ENCODE measurements around the gene GUCY2F.

GUCY2F gene

GRCh38 chrX:109392895-109393294 is 89.0 kb downstream of the GUCY2F start:
- FAIRE-seq: no peak

GRCh38 chrX:109390556-109390955 is 91.3 kb downstream of the GUCY2F start:
- no peak for FAIRE-seq

- FAIRE-seq: no peak
Measured at GRCh38 chrX:109389917-109390316, 92.0 kb downstream of the GUCY2F start.

DNA sequence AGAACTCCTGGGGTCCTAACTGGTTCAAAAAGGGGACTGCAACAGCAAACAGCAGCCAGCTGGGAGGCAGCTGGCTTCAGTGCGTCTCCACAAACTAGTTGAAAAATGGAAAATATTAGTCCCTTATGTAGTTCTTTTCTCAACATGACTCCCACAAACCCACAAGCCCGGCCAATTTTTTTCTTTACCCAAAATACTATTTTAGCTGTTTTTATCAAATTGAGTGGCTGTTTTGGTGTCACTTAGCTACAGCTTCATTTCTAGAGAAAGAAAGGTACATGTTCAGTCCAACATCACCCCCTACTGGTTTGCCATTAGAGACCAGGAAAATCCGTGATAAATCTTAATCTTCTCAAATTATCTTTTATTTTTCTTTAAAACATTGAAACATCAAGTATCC is 97.2 kb downstream of the GUCY2F start:
- FAIRE-seq: no peak

- no peak for FAIRE-seq
Measured at GRCh38 chrX:109382332-109382731, 99.6 kb downstream of the GUCY2F start.

- no peak for FAIRE-seq
Measured at GRCh38 chrX:109378281-109378680, 103.6 kb downstream of the GUCY2F start.

DNA sequence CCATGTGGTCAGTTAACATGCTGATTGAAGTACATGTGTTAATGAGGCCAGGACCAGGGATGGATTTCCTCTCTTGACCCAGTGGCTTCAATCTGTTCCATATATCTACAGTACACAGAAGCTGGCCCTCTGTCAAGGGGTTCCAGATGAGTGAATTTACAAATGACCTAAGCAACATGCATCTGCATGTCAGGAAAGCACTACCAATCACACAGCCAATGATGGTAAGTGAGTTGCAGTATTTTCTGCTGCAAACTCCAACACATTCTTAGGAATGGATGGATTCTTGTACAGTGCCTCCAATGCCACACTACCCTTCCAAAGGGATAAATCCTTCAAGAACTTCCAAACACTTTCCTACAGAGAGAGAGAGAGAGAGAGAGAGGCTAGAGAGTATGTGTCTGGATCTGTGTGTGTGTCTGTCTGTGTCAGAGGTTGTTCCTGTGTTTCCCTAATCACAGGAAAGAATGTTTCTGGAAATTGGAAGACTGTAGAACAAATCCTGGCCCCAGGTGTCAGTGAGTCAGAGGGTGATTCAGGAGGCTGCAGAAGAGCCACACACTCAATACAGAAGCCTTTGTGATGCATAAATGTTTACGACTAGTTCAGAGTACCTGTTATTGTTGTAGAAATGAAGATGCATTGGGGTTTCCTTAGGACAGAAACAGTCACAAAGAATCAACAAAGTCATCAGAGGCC is 107.5 kb downstream of the GUCY2F start:
- FAIRE-seq: no peak

GRCh38 chrX:109373468-109373867 is 108.4 kb downstream of the GUCY2F start:
- no peak for FAIRE-seq

GRCh38 chrX:109372716-109373115 is 109.2 kb downstream of the GUCY2F start:
- no peak for FAIRE-seq

DNA sequence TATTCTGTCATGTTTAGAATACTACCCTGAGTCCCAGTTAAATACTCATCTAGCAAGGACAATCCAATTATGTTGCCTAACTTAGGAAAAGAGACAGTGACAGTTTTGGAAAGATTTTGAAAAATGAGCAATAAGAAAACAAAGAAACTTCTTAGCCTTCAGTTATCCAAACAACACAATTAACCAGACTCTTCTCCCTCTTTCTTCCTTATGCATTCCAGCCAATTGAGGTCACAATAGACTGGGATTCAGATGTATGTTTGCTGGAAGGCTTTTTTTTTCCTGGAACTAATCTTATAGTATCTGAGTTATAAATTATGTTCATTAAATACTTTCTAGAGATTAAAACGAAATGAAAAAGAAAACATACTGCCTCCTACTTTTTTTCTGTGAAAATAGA is 109.6 kb downstream of the GUCY2F start:
- FAIRE-seq: no peak

GRCh38 chrX:109362101-109362500 is 119.8 kb downstream of the GUCY2F start:
- FAIRE-seq: no peak

GRCh38 chrX:109360301-109360700 is 121.6 kb downstream of the GUCY2F start:
- FAIRE-seq: no peak

- FAIRE-seq: no peak
Measured at GRCh38 chrX:109357706-109358105, 124.2 kb downstream of the GUCY2F start.

GRCh38 chrX:109356684-109357083 is 125.2 kb downstream of the GUCY2F start:
- FAIRE-seq: no peak

DNA sequence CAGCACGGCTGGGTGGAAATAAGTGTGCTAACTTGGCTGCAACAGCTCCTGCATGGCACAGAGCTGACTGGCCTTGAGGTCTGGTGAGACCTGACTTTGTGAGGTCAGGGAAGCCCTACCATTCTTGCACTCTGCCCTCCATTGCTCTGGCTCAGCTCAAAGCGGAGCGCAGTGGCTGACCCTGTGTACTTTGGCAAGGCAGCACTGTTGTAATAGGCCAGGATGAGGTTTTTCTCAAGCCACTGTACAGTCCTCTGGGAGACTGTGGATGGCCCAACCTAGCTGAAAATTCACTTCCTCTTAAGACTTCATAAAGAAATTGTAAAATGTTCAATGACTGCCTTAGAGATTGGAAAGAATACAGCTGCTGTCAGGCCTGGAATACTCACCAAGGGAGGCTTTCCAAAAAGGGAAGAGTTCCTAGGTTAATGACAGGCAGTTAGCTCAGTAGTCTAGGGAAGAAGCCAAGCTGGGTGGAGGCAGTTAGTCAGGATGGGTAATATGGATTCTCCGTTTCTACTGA is 129.8 kb downstream of the GUCY2F start:
- no peak for FAIRE-seq

DNA sequence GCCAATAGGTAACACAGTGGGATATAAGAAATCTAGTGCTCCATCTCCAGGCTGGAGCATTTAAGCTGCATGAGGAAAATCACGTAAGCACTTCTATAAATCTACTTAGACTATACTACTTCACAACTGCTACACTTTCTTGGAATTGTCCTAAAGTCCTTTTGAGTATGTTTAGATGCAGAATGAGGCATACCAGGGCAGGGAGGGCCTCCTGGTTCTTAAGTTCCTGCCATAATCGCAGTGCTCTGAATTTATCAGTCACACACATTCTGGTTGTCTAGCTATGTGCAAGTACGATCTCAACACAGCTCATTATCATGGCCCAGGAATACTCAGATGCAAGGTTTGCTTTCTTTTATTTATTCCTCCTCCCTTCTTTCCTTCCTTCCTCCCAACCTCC is 130.3 kb downstream of the GUCY2F start:
- no peak for FAIRE-seq

- FAIRE-seq: no peak
Measured at GRCh38 chrX:109350551-109350950, 131.3 kb downstream of the GUCY2F start.

- no peak for FAIRE-seq
Measured at GRCh38 chrX:109350051-109350450, 131.8 kb downstream of the GUCY2F start.

GRCh38 chrX:109347632-109348031 is 134.3 kb downstream of the GUCY2F start:
- no peak for FAIRE-seq

DNA sequence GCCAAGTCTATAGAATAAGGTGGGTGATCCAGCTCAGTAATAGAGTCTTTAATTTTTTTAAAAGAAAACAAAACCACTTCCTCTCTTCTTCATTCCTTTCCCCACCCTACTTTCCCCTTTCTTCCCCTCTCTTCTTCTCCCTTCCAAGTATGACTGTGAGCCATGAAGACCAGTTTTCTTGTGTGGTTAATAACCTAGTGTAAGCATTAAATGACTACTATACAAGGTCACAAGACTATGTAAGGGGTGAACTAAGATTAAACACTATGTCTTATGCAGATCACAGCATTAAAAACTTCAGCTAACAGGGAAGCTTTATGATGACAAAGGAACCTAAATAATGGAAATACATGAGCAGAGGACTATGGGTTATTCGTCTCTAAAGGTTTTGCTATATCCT is 135.4 kb downstream of the GUCY2F start:
- FAIRE-seq: no peak

GRCh38 chrX:109345856-109346255 is 136.0 kb downstream of the GUCY2F start:
- no peak for FAIRE-seq

DNA sequence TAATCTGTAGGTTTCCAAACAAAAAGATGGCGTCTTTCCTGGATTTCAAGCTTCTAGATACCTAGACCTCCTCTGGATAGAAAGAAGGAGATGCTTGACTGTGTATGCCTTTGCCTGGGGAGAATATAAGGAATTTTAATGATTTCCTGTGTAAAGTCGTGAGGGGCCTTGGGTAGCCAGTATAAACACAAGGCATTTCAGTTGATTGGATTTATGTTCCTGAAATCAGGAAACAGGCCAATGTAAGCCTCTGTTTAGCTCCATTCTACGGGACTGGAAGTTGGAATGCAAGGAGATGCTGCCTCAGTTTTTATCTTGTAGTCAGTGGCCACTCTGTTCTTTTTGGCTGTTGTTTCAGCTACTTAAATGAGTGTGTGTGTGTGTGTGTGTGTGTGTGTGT is 137.2 kb downstream of the GUCY2F start:
- FAIRE-seq: no peak

- FAIRE-seq: no peak
Measured at GRCh38 chrX:109344101-109344500, 137.8 kb downstream of the GUCY2F start.

GRCh38 chrX:109343671-109344070 is 138.2 kb downstream of the GUCY2F start:
- no peak for FAIRE-seq

DNA sequence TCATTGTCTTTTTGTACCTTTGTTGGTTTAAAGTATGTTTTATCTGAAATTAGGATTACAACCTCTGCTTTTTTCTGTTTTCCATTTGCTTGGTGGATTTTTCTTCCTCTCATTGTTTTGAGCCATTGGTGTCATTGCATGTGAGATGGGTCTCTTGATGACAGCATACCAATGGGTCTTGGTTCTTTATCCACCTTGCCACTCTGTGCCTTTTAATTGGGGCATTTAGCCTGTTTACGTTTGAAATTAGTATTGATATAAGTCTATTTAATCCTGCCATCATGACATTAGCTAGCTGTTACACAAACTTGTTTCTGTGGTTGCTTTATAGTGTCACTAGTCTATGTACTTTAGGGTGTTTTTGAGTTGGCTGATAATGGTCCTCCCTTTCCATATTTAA is 145.7 kb downstream of the GUCY2F start:
- no peak for FAIRE-seq

All from colon (tissue), 2 donors.